GM20000 (cell line): ENCODE measurements around the gene STON2.
"Not testable (repeated sequence)": the region's sequence is repeated elsewhere in the genome, so short reads cannot be mapped to it uniquely, and the experiment has no call there.

Experiments
- DNase-seq: peaks from one replicate; pipeline ENCODE4 v3.0.0; 2012; ENCODE audit warnings: low spot score
- TF ChIP-seq, protein P1 (sequence below): IDR thresholded peaks from 2 replicates; pipeline ENCODE4 v1.5.1; 2012; ENCODE audit warnings: mild to moderate bottlenecking, control low read depth; ENCODE audit errors: extremely low read depth, missing control alignments

The STON2 gene

DNA sequence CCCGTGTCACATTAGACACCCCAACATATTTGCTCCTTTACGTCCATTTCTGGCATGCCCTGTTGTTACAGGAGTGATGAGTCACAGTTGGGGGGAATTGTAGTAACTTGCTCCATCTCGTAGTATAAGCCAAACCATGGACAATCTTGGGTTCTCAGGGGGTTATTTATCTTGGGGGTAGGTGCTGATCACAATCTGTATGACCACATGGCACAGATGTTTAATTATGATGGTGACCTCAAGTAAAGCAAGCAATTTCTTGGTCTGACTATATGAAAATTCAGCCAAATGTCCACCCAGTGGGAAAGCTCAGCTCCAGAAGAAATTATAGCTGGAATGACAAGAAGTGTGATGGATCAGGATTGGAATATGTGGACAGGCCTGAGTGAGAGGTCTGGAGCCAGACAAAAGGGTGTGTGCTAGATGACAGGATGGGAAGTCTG is 32.1 kb upstream of the STON2 start:
- TF ChIP-seq, protein P1, sequence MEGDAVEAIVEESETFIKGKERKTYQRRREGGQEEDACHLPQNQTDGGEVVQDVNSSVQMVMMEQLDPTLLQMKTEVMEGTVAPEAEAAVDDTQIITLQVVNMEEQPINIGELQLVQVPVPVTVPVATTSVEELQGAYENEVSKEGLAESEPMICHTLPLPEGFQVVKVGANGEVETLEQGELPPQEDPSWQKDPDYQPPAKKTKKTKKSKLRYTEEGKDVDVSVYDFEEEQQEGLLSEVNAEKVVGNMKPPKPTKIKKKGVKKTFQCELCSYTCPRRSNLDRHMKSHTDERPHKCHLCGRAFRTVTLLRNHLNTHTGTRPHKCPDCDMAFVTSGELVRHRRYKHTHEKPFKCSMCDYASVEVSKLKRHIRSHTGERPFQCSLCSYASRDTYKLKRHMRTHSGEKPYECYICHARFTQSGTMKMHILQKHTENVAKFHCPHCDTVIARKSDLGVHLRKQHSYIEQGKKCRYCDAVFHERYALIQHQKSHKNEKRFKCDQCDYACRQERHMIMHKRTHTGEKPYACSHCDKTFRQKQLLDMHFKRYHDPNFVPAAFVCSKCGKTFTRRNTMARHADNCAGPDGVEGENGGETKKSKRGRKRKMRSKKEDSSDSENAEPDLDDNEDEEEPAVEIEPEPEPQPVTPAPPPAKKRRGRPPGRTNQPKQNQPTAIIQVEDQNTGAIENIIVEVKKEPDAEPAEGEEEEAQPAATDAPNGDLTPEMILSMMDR, result no peak
- no peak for DNase-seq

DNA sequence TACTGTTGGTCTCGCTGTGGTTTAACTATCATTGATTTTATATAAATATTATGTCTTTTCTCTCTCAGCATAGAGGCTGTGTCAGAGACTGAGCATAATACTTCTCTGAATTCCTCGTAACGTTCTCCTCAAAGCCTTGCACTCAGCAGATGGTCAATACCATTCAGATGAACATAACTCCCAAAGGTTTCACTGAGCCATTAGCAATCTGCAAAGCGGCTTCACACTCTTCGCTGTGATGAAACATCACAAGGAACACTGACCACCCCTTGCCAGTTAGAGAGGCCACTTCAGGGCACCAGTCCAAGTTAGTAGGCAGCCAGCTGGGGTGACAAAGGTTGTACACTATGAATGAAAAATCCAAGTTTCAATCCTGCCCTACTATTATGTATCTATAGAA is 30.1 kb upstream of the STON2 start:
- no peak for DNase-seq
- TF ChIP-seq, protein P1, result no peak

DNA sequence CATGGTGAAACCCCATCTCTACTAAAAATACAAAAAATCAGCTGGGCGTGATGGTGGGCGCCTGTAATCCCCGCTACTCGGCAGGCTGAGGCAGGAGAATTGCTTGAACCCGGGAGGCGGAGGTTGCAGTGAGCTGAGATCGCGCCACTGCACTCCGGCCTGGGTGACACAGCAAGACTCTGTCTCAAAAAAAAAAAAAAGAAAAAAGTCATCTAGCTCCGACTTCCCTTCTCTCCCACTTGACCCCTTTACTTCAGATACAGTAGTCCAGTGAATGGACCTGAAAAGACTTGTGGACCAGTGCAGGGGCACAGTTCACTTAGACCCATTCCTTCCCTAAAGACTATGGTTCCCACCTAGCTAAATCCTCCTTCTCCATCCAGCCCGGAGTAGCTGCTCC is 29.6 kb upstream of the STON2 start:
- DNase-seq, result not testable (repeated sequence)

DNA sequence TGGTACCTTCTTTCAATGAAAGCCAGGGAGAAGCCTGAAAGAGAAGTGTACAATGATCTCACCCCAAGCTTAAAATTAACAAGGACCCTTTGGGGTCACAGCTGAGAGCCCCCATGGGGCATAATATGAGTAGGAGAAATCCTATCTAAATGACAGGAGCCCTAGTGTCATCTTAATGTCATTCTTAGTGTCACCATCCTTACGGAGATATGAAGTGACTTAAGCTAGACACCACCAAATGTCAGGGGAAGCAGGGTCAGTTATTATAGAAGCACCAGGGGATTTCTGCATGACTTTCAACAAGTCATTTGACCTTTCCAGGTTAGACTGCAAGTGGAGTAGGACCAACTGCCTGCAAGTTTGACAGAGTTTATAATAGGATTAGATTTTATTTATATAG is 28.9 kb upstream of the STON2 start:
- no peak for DNase-seq
- TF ChIP-seq, protein P1, result no peak

DNA sequence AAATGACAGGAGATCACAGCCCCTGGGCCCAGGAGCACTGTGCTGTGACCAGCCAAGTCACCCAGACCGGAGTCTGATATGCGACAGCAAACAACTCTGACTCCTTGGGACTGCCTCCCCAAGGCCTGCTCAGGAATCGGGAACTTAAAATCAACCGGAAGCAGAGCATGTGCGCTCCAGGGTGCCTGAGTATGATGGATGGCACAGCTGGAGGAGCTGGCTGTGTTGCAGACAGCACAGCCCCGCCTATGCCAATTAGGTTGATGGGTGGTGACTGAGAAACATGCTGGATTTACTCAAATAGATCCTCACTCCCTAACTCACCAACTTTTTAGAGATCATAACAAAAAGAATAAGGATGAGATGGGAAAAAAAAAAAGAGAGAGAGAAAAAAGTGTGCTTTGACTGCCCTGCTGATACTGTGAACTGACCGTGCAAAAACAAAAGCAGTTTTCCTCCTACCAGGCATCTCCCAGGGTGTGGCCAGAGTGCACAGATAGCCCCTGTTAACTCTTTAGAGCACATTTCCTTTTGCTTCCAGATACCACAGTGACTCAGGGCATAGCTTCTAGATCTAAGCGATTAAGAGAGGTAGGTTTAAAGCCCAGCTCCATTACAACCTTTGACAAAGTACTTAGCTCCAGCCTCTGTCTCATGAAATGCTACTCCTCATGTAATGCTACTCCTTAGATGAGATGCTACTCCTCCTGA is 27.4 kb upstream of the STON2 start:
- TF ChIP-seq, protein P1, result no peak
- no peak for DNase-seq

DNA sequence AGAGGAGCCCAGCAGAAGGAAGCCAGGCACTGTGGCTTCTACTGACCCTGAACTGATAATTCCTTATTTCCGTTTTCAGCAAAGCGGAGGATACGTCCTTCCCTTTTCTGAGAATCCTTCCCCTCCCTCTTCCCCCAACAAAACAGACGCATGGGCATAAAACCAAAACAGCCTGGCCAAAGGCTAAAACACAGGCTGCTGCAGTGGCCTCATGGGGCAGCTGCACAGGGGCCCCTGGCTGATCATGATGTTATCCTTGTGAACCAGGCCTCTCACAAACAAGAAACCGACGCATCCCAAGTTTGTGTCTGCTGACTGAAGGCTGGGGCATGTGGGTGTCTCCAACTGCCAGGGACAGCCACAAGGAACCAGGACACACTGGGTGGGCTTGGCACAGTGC is 23.4 kb upstream of the STON2 start:
- TF ChIP-seq, protein P1, result no peak
- no peak for DNase-seq

DNA sequence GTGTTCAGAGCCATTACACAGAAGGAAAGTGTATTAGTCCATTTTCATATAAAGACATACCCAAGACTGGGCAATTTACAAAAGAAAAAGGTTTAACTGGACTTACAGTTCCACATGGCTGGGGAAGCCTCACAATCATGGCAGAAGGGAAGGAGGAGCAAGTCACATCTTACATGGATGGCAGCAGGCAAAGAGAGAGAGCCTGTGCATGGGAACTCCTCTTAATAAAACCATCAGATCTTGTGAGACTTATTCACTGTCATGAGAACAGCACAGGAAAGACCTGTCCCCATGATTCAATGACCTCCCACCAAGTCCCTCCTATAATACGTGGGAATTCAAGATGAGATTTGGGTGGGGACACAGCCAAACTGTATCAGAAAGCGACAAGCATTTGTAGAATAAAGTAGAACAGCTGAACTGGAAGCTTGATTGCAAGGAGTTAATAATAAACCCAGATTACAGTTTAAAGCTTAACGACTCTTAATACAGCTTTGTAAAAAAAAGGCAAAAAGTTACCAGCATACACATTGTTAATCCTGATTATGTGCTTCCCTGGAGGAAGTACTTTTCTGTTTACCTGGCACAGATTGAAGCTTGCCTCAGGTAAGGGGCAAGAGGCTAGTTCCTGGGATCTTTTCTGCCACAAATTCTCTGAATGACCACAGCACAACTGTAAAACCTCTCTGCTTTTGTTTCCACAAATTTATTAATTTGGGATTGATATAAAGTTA is 18.1 kb upstream of the STON2 start:
- DNase-seq, result no peak
- TF ChIP-seq, protein P1, result no peak
